HEK293 (cell line): Measurements from ENCODE around the gene ZNF22.

Experiments
- BCL11A ChIP-seq: fragments of 450-650 bp; formaldehyde crosslinking; IDR thresholded peaks from 2 replicates; pipeline ENCODE4 v1.5.1; 2016; ENCODE audit warnings: low read depth, missing biosample characterization, missing genetic modification characterization
- GLIS1 ChIP-seq: fragments of 450-650 bp; formaldehyde crosslinking; IDR thresholded peaks from 2 replicates; pipeline ENCODE4 v1.5.1; 2016; ENCODE audit warnings: missing biosample characterization, missing genetic modification characterization
- MYNN ChIP-seq: fragments of 450-650 bp; formaldehyde crosslinking; IDR thresholded peaks from 2 replicates; pipeline ENCODE4 v1.5.1; 2016; ENCODE audit warnings: missing biosample characterization, missing genetic modification characterization, borderline replicate concordance
- REPIN1 ChIP-seq: fragments of 450-650 bp; formaldehyde crosslinking; IDR thresholded peaks from 2 replicates; pipeline ENCODE4 v1.5.1; 2017; ENCODE audit warnings: missing biosample characterization, missing genetic modification characterization, low read depth
- TCF7L2 ChIP-seq: IDR thresholded peaks from 2 replicates; pipeline ENCODE4 v1.6.1; 2011; ENCODE audit warnings: low read depth, mild to moderate bottlenecking, inconsistent platforms, low read length, moderate library complexity, borderline replicate concordance
- ZBTB26 ChIP-seq: fragments of 450-650 bp; formaldehyde crosslinking; optimal IDR thresholded peaks from 2 replicates; pipeline ENCODE3; 2016; ENCODE audit warnings: missing biosample characterization, mild to moderate bottlenecking, missing genetic modification characterization
- ZNF16 ChIP-seq: fragments of 450-650 bp; formaldehyde crosslinking; IDR thresholded peaks from 2 replicates; pipeline ENCODE4 v1.5.1; 2016; ENCODE audit warnings: low read depth, missing biosample characterization, missing genetic modification characterization
- ZNF274 ChIP-seq, 2 experiments: fragments of 200-500 bp in 1 of 2; fragments of 450-650 bp in 1 of 2; sonication (Bioruptor generic) in 1 of 2; formaldehyde crosslinking in 1 of 2; IDR thresholded peaks; 2 replicates each; pipeline versions ENCODE4 v1.5.1 to v1.6.1; 2014 to 2016; ENCODE audit warnings: borderline replicate concordance in 1 of 2, inconsistent platforms in 1 of 2, low read length in 1 of 2, missing biosample characterization in 1 of 2, missing genetic modification characterization in 1 of 2
- ZNF311 ChIP-seq: fragments of 450-650 bp; formaldehyde crosslinking; IDR thresholded peaks from 2 replicates; pipeline ENCODE4 v1.5.1; 2017; ENCODE audit warnings: missing biosample characterization, missing genetic modification characterization, borderline replicate concordance
- ZNF544 ChIP-seq: fragments of 450-650 bp; formaldehyde crosslinking; IDR thresholded peaks from 2 replicates; pipeline ENCODE4 v1.5.0; 2017; ENCODE audit warnings: missing biosample characterization, missing genetic modification characterization
- TF ChIP-seq, protein P1 (sequence below): fragments of 450-650 bp; formaldehyde crosslinking; IDR thresholded peaks from 2 replicates; pipeline ENCODE4 v1.5.1; 2016; ENCODE audit warnings: missing biosample characterization, missing genetic modification characterization
- TF ChIP-seq, protein P2 (sequence below): fragments of 450-650 bp; formaldehyde crosslinking; IDR thresholded peaks from 2 replicates; pipeline ENCODE4 v1.5.1; 2016; ENCODE audit warnings: missing biosample characterization, missing genetic modification characterization

DNA sequence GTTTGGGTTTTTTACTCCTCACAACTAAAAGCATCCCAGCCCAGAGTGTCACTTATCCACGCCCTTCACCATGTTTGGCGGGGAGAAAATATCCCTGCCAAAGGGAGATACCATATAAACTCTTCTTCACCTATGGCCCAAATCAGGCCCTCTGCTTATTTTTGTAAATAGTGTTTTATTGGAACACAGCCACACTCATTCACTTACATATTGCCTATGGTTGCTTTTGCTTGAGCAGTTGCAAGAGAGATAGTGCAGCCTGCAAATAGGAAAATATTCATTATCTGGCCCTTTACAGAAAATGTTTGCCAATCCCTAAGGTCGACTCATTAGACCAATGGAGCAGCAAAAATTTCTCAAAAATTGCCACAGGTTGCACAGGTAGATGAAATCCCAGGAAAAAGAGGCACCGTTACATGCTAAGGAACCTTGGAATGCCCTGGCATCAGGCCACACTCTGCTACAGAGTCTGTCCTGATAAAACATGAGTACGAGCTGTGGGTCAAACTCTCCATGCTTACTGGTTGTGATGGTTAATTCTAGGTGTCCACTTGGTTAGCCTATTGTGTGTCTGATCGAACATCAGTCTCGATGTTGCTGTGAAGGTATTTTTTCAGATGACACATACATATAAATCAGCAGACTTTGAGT, 49.0 kb upstream of the ZNF22 start:
- TF ChIP-seq TCF7L2 (no peak), ZNF274 (IDR thresholded peaks at IDR 0.05; ENCODE audit: low read length) (no peak), ZNF274 (tag by site-specific recombination; IDR thresholded peaks at IDR 0.05; ENCODE audit: borderline replicate concordance) (no peak), ZNF544 (tag by site-specific recombination) (no peak), BCL11A (tag by site-specific recombination) (no peak), ZNF16 (tag by site-specific recombination) (no peak), MYNN (tag by site-specific recombination) (no peak), ZNF311 (tag by site-specific recombination) (no peak), REPIN1 (tag by site-specific recombination) (no peak), ZBTB26 (tag by site-specific recombination) (no peak), GLIS1 (tag by site-specific recombination) (no peak)
- TF ChIP-seq, protein P1, sequence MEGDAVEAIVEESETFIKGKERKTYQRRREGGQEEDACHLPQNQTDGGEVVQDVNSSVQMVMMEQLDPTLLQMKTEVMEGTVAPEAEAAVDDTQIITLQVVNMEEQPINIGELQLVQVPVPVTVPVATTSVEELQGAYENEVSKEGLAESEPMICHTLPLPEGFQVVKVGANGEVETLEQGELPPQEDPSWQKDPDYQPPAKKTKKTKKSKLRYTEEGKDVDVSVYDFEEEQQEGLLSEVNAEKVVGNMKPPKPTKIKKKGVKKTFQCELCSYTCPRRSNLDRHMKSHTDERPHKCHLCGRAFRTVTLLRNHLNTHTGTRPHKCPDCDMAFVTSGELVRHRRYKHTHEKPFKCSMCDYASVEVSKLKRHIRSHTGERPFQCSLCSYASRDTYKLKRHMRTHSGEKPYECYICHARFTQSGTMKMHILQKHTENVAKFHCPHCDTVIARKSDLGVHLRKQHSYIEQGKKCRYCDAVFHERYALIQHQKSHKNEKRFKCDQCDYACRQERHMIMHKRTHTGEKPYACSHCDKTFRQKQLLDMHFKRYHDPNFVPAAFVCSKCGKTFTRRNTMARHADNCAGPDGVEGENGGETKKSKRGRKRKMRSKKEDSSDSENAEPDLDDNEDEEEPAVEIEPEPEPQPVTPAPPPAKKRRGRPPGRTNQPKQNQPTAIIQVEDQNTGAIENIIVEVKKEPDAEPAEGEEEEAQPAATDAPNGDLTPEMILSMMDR (tag by site-specific recombination) = no peak
- TF ChIP-seq, protein P2, sequence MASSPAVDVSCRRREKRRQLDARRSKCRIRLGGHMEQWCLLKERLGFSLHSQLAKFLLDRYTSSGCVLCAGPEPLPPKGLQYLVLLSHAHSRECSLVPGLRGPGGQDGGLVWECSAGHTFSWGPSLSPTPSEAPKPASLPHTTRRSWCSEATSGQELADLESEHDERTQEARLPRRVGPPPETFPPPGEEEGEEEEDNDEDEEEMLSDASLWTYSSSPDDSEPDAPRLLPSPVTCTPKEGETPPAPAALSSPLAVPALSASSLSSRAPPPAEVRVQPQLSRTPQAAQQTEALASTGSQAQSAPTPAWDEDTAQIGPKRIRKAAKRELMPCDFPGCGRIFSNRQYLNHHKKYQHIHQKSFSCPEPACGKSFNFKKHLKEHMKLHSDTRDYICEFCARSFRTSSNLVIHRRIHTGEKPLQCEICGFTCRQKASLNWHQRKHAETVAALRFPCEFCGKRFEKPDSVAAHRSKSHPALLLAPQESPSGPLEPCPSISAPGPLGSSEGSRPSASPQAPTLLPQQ = no peak
